Heart right ventricle (tissue), 16 donors: ENCODE data around the gene SMIM23. TPM values are rescaled to one million over a fixed set of nuclear protein-coding genes. Genes with fewer than 3 reads are reported as not detected.

Experiments used
- ATAC-seq, 8 donors: fragments of 200-7000 bp; cut with Tn5 transposase; one replicate each; pipeline ENCODE4 v1.9.1; 2020; ENCODE audit warnings: mild to moderate bottlenecking in 8 of 8, moderate library complexity in 8 of 8, moderate number of reproducible peaks in 1 of 8
- DNase-seq, 2 donors: peaks; one replicate each; pipeline ENCODE4 v3.0.0-alpha.2; 2020
- H3K27ac ChIP-seq, 10 donors: fragments of 200-600 bp; sonication (generic) in 2 of 10; one replicate each; pipeline versions ENCODE4 v1.5.0 to v1.8.0; 2020 to 2022; ENCODE audit warnings: mild to moderate bottlenecking in 3 of 10
- H3K27me3 ChIP-seq, 7 donors: fragments of 200-600 bp; one replicate each; pipeline ENCODE4 v1.8.0; 2021 to 2022; ENCODE audit warnings: mild to moderate bottlenecking in 2 of 7
- H3K36me3 ChIP-seq, 9 donors: fragments of 200-600 bp; sonication (generic) in 1 of 9; one replicate each; pipeline versions ENCODE4 v1.5.0 to v1.8.0; 2020 to 2022; ENCODE audit warnings: mild to moderate bottlenecking in 2 of 9
- H3K4me1 ChIP-seq, 9 donors: fragments of 200-600 bp; sonication (generic) in 1 of 9; one replicate each; pipeline versions ENCODE4 v1.5.0 to v1.8.0; 2020 to 2022; ENCODE audit warnings: mild to moderate bottlenecking in 4 of 9
- H3K4me3 ChIP-seq, 10 donors: fragments of 200-600 bp; sonication (generic) in 2 of 10; one replicate each; pipeline versions ENCODE4 v1.5.0 to v1.8.0; 2020 to 2022; ENCODE audit warnings: mild to moderate bottlenecking in 7 of 10, moderate library complexity in 2 of 10
- H3K9me3 ChIP-seq, 11 donors: fragments of 200-600 bp in 10 of 11; sonication (generic) in 2 of 11; one replicate each; pipeline versions ENCODE4 v1.5.0 to v1.8.0; 2013 to 2022; ENCODE audit warnings: mild to moderate bottlenecking in 2 of 11, control low read depth in 1 of 11, moderate library complexity in 1 of 11
- WGBS, 2 donors: extraction: QIAGEN DNeasy Blood & Tissue Kit; methylation state at CpG; one replicate each; pipeline ENCODE4 v1.1.7; 2013; ENCODE audit warnings: inconsistent platforms in 1 of 2; 5-methylcytosine and 5-hydroxymethylcytosine counted together
- intact Hi-C, 10 donors: fragments of 100-400 bp; cut with DNase I; formaldehyde crosslinking; loops; one replicate each; pipeline versions ENCODE4 v1.11.1 to v1.14.2; 2022
- polyA plus RNA-seq, 2 donors: library from polyadenylated mRNA; stranded (reverse); fragments of 200-250 nt; gene quantifications; one replicate each; pipeline ENCODE4 v1.2.3, GENCODE V29; 2013
- total RNA-seq, 10 donors: library from RNA; stranded (reverse); fragmentation: NEBNext Ultra II Directional in 3 of 10; extraction: Animal tissue kit (Norgen Biotek cat#: 25700) in 3 of 10; gene quantifications; one replicate each; pipeline versions ENCODE4 v1.2.1 to v1.2.4, GENCODE V29; 2021 to 2023
- TF ChIP-seq, protein P1 (sequence below), 9 donors: fragments of 200-600 bp; sonication (generic) in 2 of 9; IDR thresholded peaks; one replicate each; pipeline versions ENCODE4 v1.5.0 to v1.8.0; 2021 to 2022; ENCODE audit warnings: antibody characterized with exemption in 9 of 9, mild to moderate bottlenecking in 5 of 9, moderate library complexity in 1 of 9
- donor health status: Arrhythmogenic right ventricular cardiomyopathy.
- donor health status: ischemic (EF 13 %, LVEDD 7.1; RV severe dilation, severe dysfunction).
- donor health status: healthy with polysubstance abuse.
- donor health status: DM: no; HTN: yes; CAD: no.
- donor health status: DM: no; HTN: no; CAD: no.
- donor health status: ischemic (EF 25% LVEDD 6.9; RV normal size, moderate dysfunction).
- donor health status: ischemic (EF 25% LVEDD 5.7; RV mildly dilated, moderate dysfunction).
- donor health status: healthy.
- donor health status: DM: yes; HTN: yes; CAD: no.
- donor health status: Ischemic cardiomyopathy.
- donor health status: ischemic (EF 35%, LVEDD 5.7; RV mildly dilated, moderate dysfunction).
- donor health status: nonischemic (EF 11% LVEDD 7.7; RV severe dilation, severe dysfunction).
- donor health status: DM: yes; HTN: yes; CAD: no.
- donor health status: PGD.
- donor health status: ischemic (EF 29% LVEDD 5.4; RV normal size, mild dysfunction).
- donor health status: nonischemic (EF 23%, LVEDD 6.1; RV moderate dilation, normal function).

SMIM23 gene
- total and polyA plus RNA-seq, 12 donors: not detected

DNA sequence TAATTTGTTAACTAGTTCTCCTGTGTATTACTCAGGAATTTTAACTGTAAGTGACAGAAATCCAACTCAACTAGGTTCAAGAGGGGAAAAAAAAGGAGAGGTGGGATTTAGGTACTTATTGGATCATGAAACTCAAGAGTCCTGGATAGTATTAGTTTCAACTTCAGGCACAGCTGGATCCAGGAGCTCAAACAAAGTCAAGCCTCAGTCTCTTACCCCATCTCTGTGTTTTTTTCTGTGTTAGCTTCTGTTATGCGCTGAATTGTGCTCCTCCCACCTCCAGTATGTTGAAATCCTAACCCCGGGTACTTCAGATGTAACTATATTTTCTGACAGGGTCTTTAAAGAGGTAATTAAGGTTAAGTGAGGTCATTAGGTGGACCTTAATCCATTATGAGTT, 53.5 kb downstream of the SMIM23 start:
- intact Hi-C loops: loop anchor here in 1 of 10 donors (10.0 kb wide), 1 partner anchor 94 kb away; no protein-coding TSS in a partner anchor
- Histone ChIP-seq H3K36me3 (no peaks in the 10 kb centered on the region), H3K27me3 (no peaks in the 10 kb centered on the region), H3K9me3 (no peaks in the 10 kb centered on the region), H3K4me1 (peaks cover 0 to 19% (median 6%) of the 10 kb centered on the region in 9 donors), H3K27ac (no peak overlapping the region), H3K4me3 (no peak overlapping the region)
- TF ChIP-seq, protein P1, sequence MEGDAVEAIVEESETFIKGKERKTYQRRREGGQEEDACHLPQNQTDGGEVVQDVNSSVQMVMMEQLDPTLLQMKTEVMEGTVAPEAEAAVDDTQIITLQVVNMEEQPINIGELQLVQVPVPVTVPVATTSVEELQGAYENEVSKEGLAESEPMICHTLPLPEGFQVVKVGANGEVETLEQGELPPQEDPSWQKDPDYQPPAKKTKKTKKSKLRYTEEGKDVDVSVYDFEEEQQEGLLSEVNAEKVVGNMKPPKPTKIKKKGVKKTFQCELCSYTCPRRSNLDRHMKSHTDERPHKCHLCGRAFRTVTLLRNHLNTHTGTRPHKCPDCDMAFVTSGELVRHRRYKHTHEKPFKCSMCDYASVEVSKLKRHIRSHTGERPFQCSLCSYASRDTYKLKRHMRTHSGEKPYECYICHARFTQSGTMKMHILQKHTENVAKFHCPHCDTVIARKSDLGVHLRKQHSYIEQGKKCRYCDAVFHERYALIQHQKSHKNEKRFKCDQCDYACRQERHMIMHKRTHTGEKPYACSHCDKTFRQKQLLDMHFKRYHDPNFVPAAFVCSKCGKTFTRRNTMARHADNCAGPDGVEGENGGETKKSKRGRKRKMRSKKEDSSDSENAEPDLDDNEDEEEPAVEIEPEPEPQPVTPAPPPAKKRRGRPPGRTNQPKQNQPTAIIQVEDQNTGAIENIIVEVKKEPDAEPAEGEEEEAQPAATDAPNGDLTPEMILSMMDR (IDR thresholded peaks at IDR 0.05): no peak
- no peak for DNase-seq
- WGBS, 2 donors: 91 to 93% methylated on average over 2 of the region's 2 CpGs
- no peak for ATAC-seq

DNA sequence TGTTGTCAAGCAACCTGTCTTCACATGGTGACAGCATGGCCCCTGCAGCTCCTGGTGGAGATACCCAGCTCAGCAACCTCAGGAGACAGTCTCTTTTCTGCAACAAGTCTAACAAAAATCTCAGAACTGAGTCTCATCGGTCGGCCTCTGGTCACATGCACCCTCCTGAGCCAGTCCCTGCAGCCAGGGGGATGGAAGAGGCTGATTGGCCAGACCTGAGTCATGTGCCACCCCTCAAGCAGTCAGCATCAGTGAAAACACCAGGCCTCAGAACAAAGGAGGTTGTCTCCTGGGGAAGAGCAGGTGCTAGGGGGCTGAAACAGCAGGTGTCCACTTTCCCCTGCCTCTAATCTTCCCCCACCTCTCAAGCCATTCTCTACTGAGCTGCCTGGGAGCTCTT, 54.4 kb downstream of the SMIM23 start:
- 50 to 51% methylated on average over 2 of the region's 2 CpGs for WGBS, 2 donors
- intact Hi-C loops: loop anchor here in 4 of 10 donors (5.0 to 10.0 kb wide), 3 partner anchors 85 to 213 kb away; no protein-coding TSS in a partner anchor

More for the DNA sequence above, 54.4 kb downstream of the SMIM23 start:
- TF ChIP-seq, protein P1 (IDR thresholded peaks at IDR 0.05): no peak
- Histone ChIP-seq H3K36me3 (no peaks in the 10 kb centered on the region), H3K27ac (no peak overlapping the region), H3K27me3 (no peaks in the 10 kb centered on the region), H3K4me1 (peaks cover 0 to 20% (median 6%) of the 10 kb centered on the region in 9 donors), H3K4me3 (no peak overlapping the region), H3K9me3 (no peaks in the 10 kb centered on the region)
- ATAC-seq (no peak), DNase-seq (no peak)

Other genes with a start within 250 kb of the SMIM23 start
- 100 to 1,000 TPM in 1 of 10 donors, 10 to 100 TPM in 9; 51.4 to 108 (median 83.3) TPM for gene FBXW11, start 220.8 kb downstream of the SMIM23 start, total RNA-seq
- 10 to 100 TPM in 1 of 2 donors, 1 to 10 TPM in 1; 5.3 to 19.2 TPM for gene FBXW11, start 220.8 kb downstream of the SMIM23 start, polyA plus RNA-seq